Limb (tissue), 2 donors: ENCODE data around the gene BAIAP3.
A peak's percentile ranks its signal among the peaks of the same experiment; 100 is the strongest.

ENCODE experiments used
- DNase-seq, 2 donors: peaks; one replicate each; pipeline ENCODE4 v3.0.0-alpha.2; 2016; ENCODE audit errors: extremely low spot score in 2 of 2

Gene BAIAP3

GRCh38 chr16:1299868-1300203, 33.6 kb upstream of the BAIAP3 start:
- DNase-seq: no peak

GRCh38 chr16:1300664-1301476, 32.6 kb upstream of the BAIAP3 start:
- DNase-seq: peak in 1 of 2 donors; percentile 72

GRCh38 chr16:1301562-1301961, 31.9 kb upstream of the BAIAP3 start:
- DNase-seq: no peak

GRCh38 chr16:1305823-1306222, 27.6 kb upstream of the BAIAP3 start:
- no peak for DNase-seq

GRCh38 chr16:1306334-1306733, 27.1 kb upstream of the BAIAP3 start:
- DNase-seq: no peak

- DNase-seq: no peak
These were observed 25.1 kb upstream of the BAIAP3 start for GRCh38 chr16:1308036-1308976.

- DNase-seq: peak; percentile 95 to 100
These were observed 24.2 kb upstream of the BAIAP3 start, which contains the start of gene UBE2I for GRCh38 chr16:1308977-1309885. TSS of gene UBE2I (plus strand) at chr16:1309636. CDS start at chr16:1314031, 4,395 bp downstream.

GRCh38 chr16:1309888-1310831, 23.3 kb upstream of the BAIAP3 start:
- DNase-seq: peak in 1 of 2 donors; percentile 46

- no peak for DNase-seq
These were observed 22.6 kb upstream of the BAIAP3 start for GRCh38 chr16:1310832-1311200.

GRCh38 chr16:1311212-1311737, 22.2 kb upstream of the BAIAP3 start:
- DNase-seq: no peak

- DNase-seq: no peak
These were observed 21.5 kb upstream of the BAIAP3 start for GRCh38 chr16:1311738-1312466.

- no peak for DNase-seq
These were observed 21.0 kb upstream of the BAIAP3 start for GRCh38 chr16:1312467-1312816.

GRCh38 chr16:1312903-1313302, 20.5 kb upstream of the BAIAP3 start:
- no peak for DNase-seq

GRCh38 chr16:1313721-1314369, 19.6 kb upstream of the BAIAP3 start:
- DNase-seq: no peak

- DNase-seq: no peak
These were observed 18.9 kb upstream of the BAIAP3 start for GRCh38 chr16:1314399-1315068.

- no peak for DNase-seq
These were observed 18.1 kb upstream of the BAIAP3 start for GRCh38 chr16:1315081-1316032.

GRCh38 chr16:1316033-1316405, 17.4 kb upstream of the BAIAP3 start:
- no peak for DNase-seq
